CD4-positive, alpha-beta T cell treated with Interleukin-10 for 1 hour (primary cell): ENCODE results near the gene ABHD5.

Source experiments
- DNase-seq: peaks from one replicate; pipeline ENCODE4 v3.0.0-alpha.2; 2020

The ABHD5 gene

GRCh38 chr3:43759297-43759782 lies 68.6 kb downstream of the ABHD5 start:
- DNase-seq, result peak; percentile 13

- no peak for DNase-seq
Observed at GRCh38 chr3:43759938-43760337, 69.2 kb downstream of the ABHD5 start.

- no peak for DNase-seq
Observed at GRCh38 chr3:43760938-43761337, 70.2 kb downstream of the ABHD5 start.

GRCh38 chr3:43762451-43762850 lies 71.7 kb downstream of the ABHD5 start:
- DNase-seq, result no peak

GRCh38 chr3:43764056-43764455 lies 73.3 kb downstream of the ABHD5 start:
- DNase-seq, result no peak

GRCh38 chr3:43764471-43764870 lies 73.7 kb downstream of the ABHD5 start:
- DNase-seq, result no peak

- DNase-seq, result no peak
Observed at GRCh38 chr3:43765521-43765971, 74.8 kb downstream of the ABHD5 start.

GRCh38 chr3:43766672-43767465 lies 76.1 kb downstream of the ABHD5 start:
- DNase-seq, result no peak

- no peak for DNase-seq
Observed at GRCh38 chr3:43768381-43768973, 77.7 kb downstream of the ABHD5 start.

- peak; percentile 74 for DNase-seq
Observed at GRCh38 chr3:43769097-43769884, 78.6 kb downstream of the ABHD5 start.

GRCh38 chr3:43769885-43770425 lies 79.2 kb downstream of the ABHD5 start:
- DNase-seq, result peak; percentile 40

- peak; percentile 36 for DNase-seq
Observed at GRCh38 chr3:43770426-43771103, 79.8 kb downstream of the ABHD5 start.

- DNase-seq, result no peak
Observed at GRCh38 chr3:43771610-43772009, 80.9 kb downstream of the ABHD5 start.

- no peak for DNase-seq
Observed at GRCh38 chr3:43773273-43774094, 82.7 kb downstream of the ABHD5 start.

- DNase-seq, result no peak
Observed at GRCh38 chr3:43774799-43775198, 84.1 kb downstream of the ABHD5 start.

- DNase-seq, result no peak
Observed at GRCh38 chr3:43776101-43776500, 85.4 kb downstream of the ABHD5 start.

GRCh38 chr3:43779850-43780249 lies 89.1 kb downstream of the ABHD5 start:
- no peak for DNase-seq

- no peak for DNase-seq
Observed at GRCh38 chr3:43782541-43782940, 91.8 kb downstream of the ABHD5 start.
